HepG2 (cell line): ENCODE data around the gene UBE2U. TPM values are rescaled to one million over a fixed set of nuclear protein-coding genes. Genes with fewer than 3 reads are reported as not detected.

ENCODE experiments used
- ATAC-seq: fragments of 200-7000 bp; cut with Tn5 transposase; 3 replicates; pipeline ENCODE4 v1.9.1; 2020; ENCODE audit warnings: mild to moderate bottlenecking, moderate library complexity
- BruUV-seq: library from RNA; stranded (reverse); fragments of 400-500 nt; replicated peaks from 2 replicates; lab custom pipeline; 2021; lab: Mats Ljungman, UMichigan
- CTCF ChIA-PET: fragments of 300-600 bp; formaldehyde crosslinking; extraction: SDS; loops from one replicate; lab custom pipeline; 2021; ENCODE audit warnings: low total read pairs, inconsistent platforms, low intra/inter-chr PET ratio; lab: Yijun Ruan, JAX
- POLR2A ChIA-PET: fragments of 350-600 bp; sonication (Branson Sonifier 250); formaldehyde crosslinking; loops from one replicate; lab custom pipeline; 2020; ENCODE audit warnings: antibody characterized with exemption, inconsistent platforms; lab: Yijun Ruan, JAX
- DNase-seq: peaks from one replicate; pipeline ENCODE4 v3.0.0-alpha.2; 2015; ENCODE audit warnings: low spot score
- FAIRE-seq: peaks from 3 replicates; lab custom pipeline; 2011; peaks lifted over from hg19 to GRCh38; lab: Jason Lieb, UNC
- H2AFZ ChIP-seq: one replicate; pipeline ENCODE4 v1.6.1; 2011; ENCODE audit warnings: low read length, inconsistent platforms
- H3K27ac ChIP-seq: fragments of 300-600 bp; 3 replicates; pipeline ENCODE4 v1.8.0; 2011; ENCODE audit warnings: mixed run types, mild to moderate bottlenecking, mixed read lengths, low read length, inconsistent platforms; ENCODE audit not compliant: insufficient read depth; ENCODE audit errors: extremely low read length
- H3K27me3 ChIP-seq, 2 experiments: fragments of 200-600 bp in 1 of 2; 2 replicates in 1 of 2; 3 replicates in 1 of 2; pipeline versions ENCODE4 v1.6.0 to v1.8.0; 2011; ENCODE audit warnings: low read length in 2 of 2, mild to moderate bottlenecking in 2 of 2, moderate library complexity in 2 of 2, inconsistent platforms in 1 of 2; ENCODE audit not compliant: insufficient read depth in 2 of 2, control insufficient read depth in 1 of 2
- H3K36me3 ChIP-seq, 2 experiments: fragments of 200-600 bp in 1 of 2; replicated peaks in 1 of 2; 2 replicates in 1 of 2; 3 replicates in 1 of 2; pipeline versions ENCODE4 v1.5.1 to v1.8.0; 2011; ENCODE audit warnings: low read length in 2 of 2, inconsistent platforms in 1 of 2; ENCODE audit not compliant: insufficient read depth in 2 of 2, control insufficient read depth in 1 of 2
- H3K4me1 ChIP-seq: 2 replicates; pipeline ENCODE4 v1.5.1; 2012; ENCODE audit warnings: low read length, inconsistent platforms; ENCODE audit not compliant: insufficient read depth
- H3K4me2 ChIP-seq: 2 replicates; pipeline ENCODE4 v1.6.0; 2011; ENCODE audit warnings: low read depth, low read length, inconsistent platforms
- H3K4me3 ChIP-seq, 3 experiments: fragments of 200-600 bp in 1 of 3; sonication (generic), shearing (Covaris generic) in 1 of 3; replicated peaks in 1 of 3; 2 replicates each; pipeline ENCODE4 v1.5.1; 2011 to 2016; ENCODE audit warnings: low read length in 3 of 3, inconsistent platforms in 2 of 3, low read depth in 2 of 3, mild to moderate bottlenecking in 2 of 3, control low read depth in 1 of 3, mixed read lengths in 1 of 3; ENCODE audit not compliant: insufficient read depth in 1 of 3
- H3K79me2 ChIP-seq: one replicate; pipeline ENCODE4 v1.6.1; 2011; ENCODE audit warnings: low read length, inconsistent platforms; ENCODE audit not compliant: insufficient read depth
- H3K9ac ChIP-seq: 2 replicates; pipeline ENCODE4 v1.6.0; 2011; ENCODE audit warnings: mild to moderate bottlenecking, low read depth, low read length, inconsistent platforms; ENCODE audit not compliant: insufficient read depth
- H3K9me3 ChIP-seq: 2 replicates; pipeline ENCODE4 v1.5.1; 2012; ENCODE audit warnings: mild to moderate bottlenecking, low read length
- H4K20me1 ChIP-seq: 2 replicates; pipeline ENCODE4 v1.6.0; 2011; ENCODE audit warnings: inconsistent platforms, mild to moderate bottlenecking, low read length, moderate library complexity; ENCODE audit not compliant: insufficient read depth
- ARNT ChIP-seq: fragments of 450-650 bp; IDR thresholded peaks from 2 replicates; pipeline ENCODE4 v1.6.1; 2017
- KLF11 ChIP-seq: IDR thresholded peaks from 2 replicates; pipeline ENCODE4 v1.6.1; 2016; ENCODE audit warnings: missing compliant biosample characterization
- KMT2A ChIP-seq: sonication (generic); formaldehyde crosslinking; IDR thresholded peaks from 2 replicates; pipeline ENCODE4 v1.4.0; 2020; ENCODE audit warnings: missing genetic modification reagents
- SP140L ChIP-seq: sonication (generic); formaldehyde crosslinking; IDR thresholded peaks from 2 replicates; pipeline ENCODE4 v1.4.0; 2020; ENCODE audit warnings: missing genetic modification reagents, borderline replicate concordance
- SSRP1 ChIP-seq: IDR thresholded peaks from 2 replicates; pipeline ENCODE4 v1.6.1; 2016; ENCODE audit warnings: control low read depth
- ZNF101 ChIP-seq: sonication (generic); formaldehyde crosslinking; IDR thresholded peaks from 2 replicates; pipeline ENCODE4 v1.4.0; 2020; ENCODE audit warnings: mild to moderate bottlenecking, low read depth, missing genetic modification reagents, borderline replicate concordance
- ZNF678 ChIP-seq: sonication (generic); formaldehyde crosslinking; IDR thresholded peaks from 2 replicates; pipeline ENCODE4 v1.4.0; 2020; ENCODE audit warnings: mild to moderate bottlenecking, missing genetic modification reagents
- WGBS: methylation state at CpG from one replicate; pipeline ENCODE4 v1.1.6; 2017; ENCODE audit warnings: low lambda C conversion rate; 5-methylcytosine and 5-hydroxymethylcytosine counted together
- in situ Hi-C: cut with HindIII; loops from 2 replicates; pipeline ENCODE4 v1.10.0; 2017; ENCODE audit warnings: low pct_unique_long_range_greater_than_20kb; ENCODE audit not compliant: extremely low pct_ligation_motif_present
- intact Hi-C: fragments of 100-400 bp; cut with micrococcal nuclease; formaldehyde crosslinking; loops from one replicate; pipeline ENCODE4 v1.10.0; 2022; ENCODE audit not compliant: unreplicated experiment
- polyA plus RNA-seq, 8 experiments: library from polyadenylated mRNA; depleted of rRNA in 3 of 8; stranded (reverse) in 7 of 8; unstranded in 1 of 8; fragments of >200 nt; fragmentation: Illumina TruSeq in 4 of 8; extraction: Trizol in 4 of 8; gene quantifications; 2 replicates each; pipeline versions ENCODE4 v1.2.1 to v1.2.3, GENCODE V29; 2011 to 2016; ENCODE audit warnings: low read depth in 4 of 8, missing spikeins in 1 of 8, mixed read lengths in 1 of 8; ENCODE audit not compliant: insufficient read depth in 1 of 8
- total RNA-seq, 5 experiments: library from RNA; depleted of rRNA; stranded (reverse); fragments of >200 nt; fragmentation: Illumina TruSeq; extraction: Trizol; gene quantifications; 2 replicates each; pipeline ENCODE4 v1.2.3, GENCODE V29; 2016; ENCODE audit warnings: low read depth in 1 of 5
- TF ChIP-seq, protein P1 (sequence below): sonication (generic); formaldehyde crosslinking; IDR thresholded peaks from 2 replicates; pipeline ENCODE4 v1.4.0; 2020; ENCODE audit warnings: missing genetic modification reagents

Gene UBE2U
- total and polyA plus RNA-seq, 2 of the 13 experiments (the other 11 are each of a cell fraction or from before 2014, with no cell fraction given), result not detected

DNA sequence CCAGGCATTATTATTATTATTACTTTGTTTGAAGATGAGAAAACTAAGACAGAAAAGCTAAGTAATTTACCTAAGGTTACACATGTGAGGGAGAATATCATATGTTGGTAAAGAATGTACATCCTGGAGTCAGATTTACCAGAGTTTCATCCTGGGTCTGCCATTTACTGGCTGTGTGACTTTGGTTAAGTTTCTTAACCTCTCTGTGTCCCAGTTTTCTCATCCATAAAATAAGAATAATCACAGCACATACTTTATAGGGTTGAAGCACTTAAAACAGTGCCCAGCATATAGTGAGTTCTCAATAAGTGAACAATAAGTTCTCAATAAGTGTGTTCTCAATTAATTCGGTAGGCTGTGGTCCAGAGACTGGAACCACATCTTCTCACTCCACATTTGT lies 32.5 kb downstream of the UBE2U start (continued):
- TF ChIP-seq, protein P1, sequence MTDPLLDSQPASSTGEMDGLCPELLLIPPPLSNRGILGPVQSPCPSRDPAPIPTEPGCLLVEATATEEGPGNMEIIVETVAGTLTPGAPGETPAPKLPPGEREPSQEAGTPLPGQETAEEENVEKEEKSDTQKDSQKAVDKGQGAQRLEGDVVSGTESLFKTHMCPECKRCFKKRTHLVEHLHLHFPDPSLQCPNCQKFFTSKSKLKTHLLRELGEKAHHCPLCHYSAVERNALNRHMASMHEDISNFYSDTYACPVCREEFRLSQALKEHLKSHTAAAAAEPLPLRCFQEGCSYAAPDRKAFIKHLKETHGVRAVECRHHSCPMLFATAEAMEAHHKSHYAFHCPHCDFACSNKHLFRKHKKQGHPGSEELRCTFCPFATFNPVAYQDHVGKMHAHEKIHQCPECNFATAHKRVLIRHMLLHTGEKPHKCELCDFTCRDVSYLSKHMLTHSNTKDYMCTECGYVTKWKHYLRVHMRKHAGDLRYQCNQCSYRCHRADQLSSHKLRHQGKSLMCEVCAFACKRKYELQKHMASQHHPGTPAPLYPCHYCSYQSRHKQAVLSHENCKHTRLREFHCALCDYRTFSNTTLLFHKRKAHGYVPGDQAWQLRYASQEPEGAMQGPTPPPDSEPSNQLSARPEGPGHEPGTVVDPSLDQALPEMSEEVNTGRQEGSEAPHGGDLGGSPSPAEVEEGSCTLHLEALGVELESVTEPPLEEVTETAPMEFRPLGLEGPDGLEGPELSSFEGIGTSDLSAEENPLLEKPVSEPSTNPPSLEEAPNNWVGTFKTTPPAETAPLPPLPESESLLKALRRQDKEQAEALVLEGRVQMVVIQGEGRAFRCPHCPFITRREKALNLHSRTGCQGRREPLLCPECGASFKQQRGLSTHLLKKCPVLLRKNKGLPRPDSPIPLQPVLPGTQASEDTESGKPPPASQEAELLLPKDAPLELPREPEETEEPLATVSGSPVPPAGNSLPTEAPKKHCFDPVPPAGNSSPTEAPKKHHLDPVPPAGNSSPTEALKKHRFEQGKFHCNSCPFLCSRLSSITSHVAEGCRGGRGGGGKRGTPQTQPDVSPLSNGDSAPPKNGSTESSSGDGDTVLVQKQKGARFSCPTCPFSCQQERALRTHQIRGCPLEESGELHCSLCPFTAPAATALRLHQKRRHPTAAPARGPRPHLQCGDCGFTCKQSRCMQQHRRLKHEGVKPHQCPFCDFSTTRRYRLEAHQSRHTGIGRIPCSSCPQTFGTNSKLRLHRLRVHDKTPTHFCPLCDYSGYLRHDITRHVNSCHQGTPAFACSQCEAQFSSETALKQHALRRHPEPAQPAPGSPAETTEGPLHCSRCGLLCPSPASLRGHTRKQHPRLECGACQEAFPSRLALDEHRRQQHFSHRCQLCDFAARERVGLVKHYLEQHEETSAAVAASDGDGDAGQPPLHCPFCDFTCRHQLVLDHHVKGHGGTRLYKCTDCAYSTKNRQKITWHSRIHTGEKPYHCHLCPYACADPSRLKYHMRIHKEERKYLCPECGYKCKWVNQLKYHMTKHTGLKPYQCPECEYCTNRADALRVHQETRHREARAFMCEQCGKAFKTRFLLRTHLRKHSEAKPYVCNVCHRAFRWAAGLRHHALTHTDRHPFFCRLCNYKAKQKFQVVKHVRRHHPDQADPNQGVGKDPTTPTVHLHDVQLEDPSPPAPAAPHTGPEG (CRISPR knock-in tag), result no peak
- no peak for TF ChIP-seq KMT2A (CRISPR knock-in tag)

DNA sequence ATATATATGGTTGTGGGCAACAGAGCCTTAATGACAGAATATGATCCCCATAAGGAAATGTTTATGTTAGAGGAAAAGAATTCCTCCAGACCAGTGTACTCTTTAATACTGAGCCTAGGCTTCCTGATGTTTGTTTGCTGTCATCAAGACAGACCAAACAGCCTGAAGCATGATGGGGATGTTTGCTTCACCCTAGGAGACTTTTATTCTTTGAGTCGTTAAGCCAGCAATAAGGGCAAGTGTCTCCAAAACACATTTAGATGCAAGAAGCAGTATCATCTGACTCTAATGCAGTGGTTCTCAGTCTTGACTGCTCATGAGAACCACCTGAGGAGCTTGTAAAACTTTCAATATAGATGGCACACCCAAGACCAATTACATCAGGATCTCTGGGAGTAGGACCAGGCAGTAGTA lies 33.1 kb downstream of the UBE2U start:
- no peak for FAIRE-seq
- H3K9me3 ChIP-seq, result no peaks in the 10 kb centered on the region
- intact Hi-C loops (no loop called here), in situ Hi-C loops (no loop called here)
- no TSS peak for BruUV-seq
- H3K36me3 ChIP-seq, result no peaks in the 10 kb centered on the region
- ChIA-PET CTCF (no interaction called here), POLR2A (no interaction called here)
- H4K20me1 ChIP-seq, result no peaks in the 10 kb centered on the region
- H2AFZ ChIP-seq, result no peak overlapping the region
- no peak overlapping the region for H3K4me3 ChIP-seq
- DNase-seq, result no peak
- H3K27me3 ChIP-seq, result no peaks in the 10 kb centered on the region; a peak in 1 of 5 replicates
- H3K27ac ChIP-seq, result no peak overlapping the region
- H3K9ac ChIP-seq, result no peak overlapping the region
- ATAC-seq, result no peak
- no peak overlapping the region for H3K4me2 ChIP-seq
- peaks cover 4% of the 10 kb centered on the region for H3K4me1 ChIP-seq
- TF ChIP-seq ARNT (no peak), SP140L (no peak), SSRP1 (no peak), KLF11 (CRISPR knock-in tag) (no peak), ZNF101 (CRISPR knock-in tag) (no peak), ZNF678 (CRISPR knock-in tag) (no peak)
- TF ChIP-seq, protein P1 (CRISPR knock-in tag), result no peak
- no peaks in the 10 kb centered on the region for H3K79me2 ChIP-seq
- WGBS, result 0% methylated on average over 1 of the region's 1 CpG
